Measurements from ENCODE around the gene PHOX2B. TPM values are rescaled to one million over a fixed set of nuclear protein-coding genes. Genes with fewer than 3 reads are reported as not detected.

Gene PHOX2B
- not detected for polyA plus RNA-seq (2013, experiment 1 of 2; ENCODE audit: insufficient read length)
- not detected for polyA plus RNA-seq (2013, experiment 2 of 2; ENCODE audit: insufficient read length)

- no peak for DNase-seq
Observed at GRCh38 chr4:41748571-41749475, at the start of gene PHOX2B. Gene PHOX2B, minus strand, starts transcription at chr4:41748725. Its CDS starts 115 bp downstream, at chr4:41748610.

- no peak for DNase-seq
Observed at GRCh38 chr4:41797260-41797659, 48.7 kb upstream of the PHOX2B start.

- DNase-seq = peak; percentile 11
Observed at GRCh38 chr4:41796545-41797210, 48.2 kb upstream of the PHOX2B start.

- DNase-seq = no peak
Observed at GRCh38 chr4:41795796-41796385, 47.4 kb upstream of the PHOX2B start.

DNA sequence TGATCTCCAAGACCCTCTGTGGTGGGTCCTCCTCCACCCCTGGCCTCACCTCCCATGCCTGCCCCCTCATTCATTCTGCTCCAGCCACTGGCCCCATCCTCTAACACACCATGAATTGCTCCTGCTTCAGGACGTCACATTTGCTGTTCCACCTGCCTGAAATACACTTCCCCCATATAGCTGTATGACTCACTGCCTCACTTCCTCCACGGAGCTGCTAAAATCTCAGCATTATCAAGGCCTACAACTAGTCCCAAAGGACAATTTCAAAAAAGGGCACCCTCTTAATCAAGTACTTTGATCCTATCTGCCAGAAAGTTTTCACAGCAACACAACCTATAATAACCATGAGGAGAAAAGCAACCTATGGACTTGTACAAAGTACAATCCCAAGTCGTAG, 43.6 kb upstream of the PHOX2B start:
- no peak for DNase-seq

DNA sequence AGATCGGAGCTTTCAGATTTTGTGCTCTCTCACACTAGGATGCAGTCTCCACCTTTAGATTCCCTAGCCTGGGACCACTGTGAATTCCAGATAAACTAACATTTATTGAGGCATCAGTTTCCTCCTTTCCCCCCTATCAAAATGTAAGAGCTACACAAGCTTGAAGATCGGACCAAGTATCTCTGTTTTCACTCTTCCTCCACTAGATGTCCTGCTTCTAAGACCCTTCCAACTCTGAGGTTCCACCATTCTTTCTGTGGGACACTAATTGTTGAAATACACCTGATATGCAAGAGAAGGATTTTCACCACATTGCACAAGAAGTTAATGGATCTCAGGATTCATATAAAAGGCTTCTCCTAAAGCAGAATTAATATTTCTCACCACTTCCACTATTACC, 43.0 kb upstream of the PHOX2B start:
- DNase-seq = no peak

DNA sequence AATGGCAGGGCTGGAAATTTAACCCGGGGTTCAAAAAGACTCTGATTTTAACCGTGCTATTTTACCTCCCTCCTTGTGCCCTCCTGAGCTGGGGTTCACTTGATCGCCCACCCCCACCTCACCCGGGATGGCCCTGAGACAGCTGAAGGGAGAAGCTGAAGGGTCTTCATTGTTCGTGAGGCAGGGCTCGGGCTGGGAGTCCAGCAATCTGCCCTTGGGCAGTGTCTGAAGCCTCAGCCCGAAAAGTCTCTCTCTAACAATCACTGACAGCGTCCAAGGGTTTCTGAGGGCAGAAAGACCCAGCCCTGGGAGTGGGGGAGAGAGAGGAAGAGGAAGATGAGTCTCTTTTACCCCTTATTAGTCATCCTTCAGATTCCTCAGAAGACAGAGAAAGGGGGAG, 39.4 kb upstream of the PHOX2B start:
- DNase-seq = no peak

GRCh38 chr4:41785665-41786064, 37.1 kb upstream of the PHOX2B start:
- DNase-seq = no peak

GRCh38 chr4:41784191-41784979, 35.9 kb upstream of the PHOX2B start:
- DNase-seq = no peak

DNA sequence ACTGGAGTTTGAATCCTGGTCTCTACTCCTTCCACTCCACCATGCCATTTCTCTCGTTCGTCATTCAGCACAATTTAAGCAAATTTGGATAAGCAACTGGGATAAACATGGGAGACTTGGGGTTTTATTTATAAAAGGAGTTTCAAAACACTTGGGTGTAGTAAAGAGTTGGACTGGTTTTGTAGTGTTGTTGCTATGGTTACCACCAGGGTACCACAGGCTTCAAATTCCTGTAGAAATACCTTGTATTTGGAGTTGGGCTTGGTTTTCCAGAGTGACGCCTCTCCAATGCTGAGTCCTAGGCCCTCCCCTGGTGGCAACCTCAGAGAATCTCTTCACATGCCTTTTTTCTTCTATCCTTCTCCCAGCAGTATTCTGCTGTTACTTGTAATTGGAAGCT, 27.9 kb upstream of the PHOX2B start:
- no peak for DNase-seq

DNA sequence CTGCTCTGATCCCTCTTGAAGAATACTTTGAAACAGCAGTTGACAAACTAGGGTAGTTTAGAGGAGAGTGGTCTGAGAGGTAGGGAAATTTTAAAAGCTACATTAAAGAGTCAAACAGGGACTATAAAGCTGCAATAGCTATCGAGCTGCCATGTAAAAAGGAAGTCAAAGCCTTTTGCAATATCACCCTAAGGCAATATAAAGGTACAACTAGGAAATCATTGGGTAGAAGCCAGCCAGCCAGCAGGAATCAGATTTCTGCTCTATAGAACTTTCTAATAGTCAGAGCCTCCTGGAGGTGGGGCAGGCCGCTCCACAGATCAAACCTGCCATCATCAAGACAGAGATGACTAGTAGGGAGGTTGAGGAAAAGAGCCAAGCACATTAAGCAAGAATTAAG, 15.2 kb upstream of the PHOX2B start:
- no peak for DNase-seq

DNA sequence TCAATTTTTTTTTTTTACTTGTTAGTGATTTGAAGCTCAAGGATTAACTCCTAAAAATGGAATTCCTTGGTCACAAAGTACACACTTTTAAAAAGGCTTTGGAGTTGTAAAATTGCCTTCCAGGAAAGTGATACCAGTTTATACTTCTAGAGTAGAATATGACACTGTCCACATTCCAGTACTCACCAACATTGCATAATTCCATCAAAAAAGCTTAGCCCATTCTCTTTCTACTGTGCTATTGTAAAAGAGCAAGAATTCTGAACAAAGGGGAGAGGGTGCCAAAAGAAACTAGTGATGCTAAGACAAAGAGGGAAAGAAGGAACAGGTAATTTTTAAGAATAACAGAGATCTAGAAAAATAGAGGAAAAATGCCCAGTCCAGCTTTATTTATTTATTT, 10.4 kb upstream of the PHOX2B start:
- DNase-seq = no peak

DNA sequence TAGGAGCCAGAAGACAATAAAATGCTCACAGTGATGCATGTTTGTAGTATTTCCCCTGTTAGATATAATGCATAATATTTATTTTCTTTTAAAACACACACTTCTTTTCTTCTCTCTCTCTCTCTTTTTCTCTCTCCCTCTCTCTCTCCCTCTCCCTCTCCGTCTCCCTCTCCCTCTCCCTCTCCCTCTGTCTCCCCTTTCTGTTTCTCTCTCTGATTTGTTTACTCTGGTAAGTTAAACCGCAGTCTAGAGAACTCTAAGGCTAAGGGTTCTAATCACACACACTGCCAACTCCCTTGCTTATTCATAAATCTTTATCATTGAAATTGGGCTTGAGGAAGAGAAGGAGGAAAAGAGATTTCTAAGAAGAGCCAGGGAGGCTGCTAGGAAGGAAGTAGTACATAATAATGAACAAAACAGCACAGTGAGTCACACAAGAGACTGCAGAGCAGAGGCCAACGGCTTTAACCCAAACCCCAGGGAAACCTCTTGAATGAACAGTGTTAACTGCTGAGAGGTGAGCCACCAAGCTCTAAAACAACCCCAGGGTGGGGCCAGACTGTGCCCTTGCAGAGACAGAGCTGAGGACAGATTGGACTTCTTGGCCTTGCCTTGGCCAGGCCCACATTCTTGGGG, 9.1 kb upstream of the PHOX2B start:
- DNase-seq = no peak

- DNase-seq = no peak
Observed at GRCh38 chr4:41753942-41754341, 5.4 kb upstream of the PHOX2B start.

- DNase-seq = no peak
Observed at GRCh38 chr4:41752081-41752836, 3.7 kb upstream of the PHOX2B start.

GRCh38 chr4:41751449-41752061, 3.0 kb upstream of the PHOX2B start:
- DNase-seq = no peak

GRCh38 chr4:41750626-41751448, 2.3 kb upstream of the PHOX2B start:
- DNase-seq = no peak

GRCh38 chr4:41750121-41750625, 1.6 kb upstream of the PHOX2B start:
- DNase-seq = no peak

- DNase-seq = no peak
Observed at GRCh38 chr4:41749631-41750039, 1.1 kb upstream of the PHOX2B start.

Data from fibroblast of skin of back (primary cell).